Hematopoietic multipotent progenitor cell treated with erythropoietin and hydrocortisone succinate and interleukin-3 and kit ligand, for 4 days (in vitro differentiated cells): Measurements from ENCODE around the gene PLA2G4F.

Experiments
- DNase-seq: peaks from one replicate; pipeline ENCODE4 v3.0.0-alpha.2; 2015

Gene PLA2G4F

DNA sequence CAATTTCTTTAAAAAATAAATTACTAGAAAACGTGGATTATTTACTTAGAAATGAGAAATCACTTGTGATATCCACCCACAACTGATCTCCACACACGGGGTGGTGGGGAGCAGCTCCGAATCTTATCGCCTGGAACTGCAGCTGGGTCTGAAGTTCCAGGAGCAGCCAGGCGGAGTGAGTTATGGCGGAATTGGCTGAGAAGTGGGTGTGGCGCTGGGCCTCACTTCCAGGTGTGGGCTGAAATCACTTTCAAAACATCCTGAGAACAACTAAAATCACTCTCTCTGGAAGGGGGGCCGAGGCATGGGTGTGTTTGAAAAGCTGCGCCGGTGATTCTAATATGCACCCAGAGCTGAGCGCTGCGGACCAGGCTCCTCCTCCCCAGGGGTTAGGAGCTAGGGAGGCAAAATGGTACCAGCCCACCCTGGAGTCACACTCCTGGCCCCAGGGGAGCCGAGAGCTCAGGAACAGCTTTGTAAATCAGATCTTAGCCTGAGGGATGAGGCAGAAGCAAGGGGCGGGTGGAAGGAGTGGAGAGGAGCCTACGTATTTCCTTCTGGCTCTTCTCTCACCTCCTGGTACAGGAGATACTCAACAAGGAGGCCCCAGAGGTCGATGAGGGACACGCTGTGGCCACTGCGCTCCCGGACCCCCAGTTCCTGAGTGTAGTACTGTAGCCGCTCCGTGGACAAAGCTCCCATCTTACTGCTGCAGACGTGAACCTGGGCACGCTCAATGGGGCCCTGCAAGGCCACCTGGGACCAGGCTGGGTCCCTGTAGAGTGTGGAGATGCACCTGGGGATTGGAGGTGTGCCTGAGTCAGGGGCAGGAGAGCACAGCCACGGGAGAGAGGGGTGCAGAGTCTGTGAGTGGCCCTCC, 9.6 kb downstream of the PLA2G4F start:
- DNase-seq: no peak

- DNase-seq: no peak
These were observed 10.6 kb downstream of the PLA2G4F start for GRCh38 chr15:42145546-42146455.

DNA sequence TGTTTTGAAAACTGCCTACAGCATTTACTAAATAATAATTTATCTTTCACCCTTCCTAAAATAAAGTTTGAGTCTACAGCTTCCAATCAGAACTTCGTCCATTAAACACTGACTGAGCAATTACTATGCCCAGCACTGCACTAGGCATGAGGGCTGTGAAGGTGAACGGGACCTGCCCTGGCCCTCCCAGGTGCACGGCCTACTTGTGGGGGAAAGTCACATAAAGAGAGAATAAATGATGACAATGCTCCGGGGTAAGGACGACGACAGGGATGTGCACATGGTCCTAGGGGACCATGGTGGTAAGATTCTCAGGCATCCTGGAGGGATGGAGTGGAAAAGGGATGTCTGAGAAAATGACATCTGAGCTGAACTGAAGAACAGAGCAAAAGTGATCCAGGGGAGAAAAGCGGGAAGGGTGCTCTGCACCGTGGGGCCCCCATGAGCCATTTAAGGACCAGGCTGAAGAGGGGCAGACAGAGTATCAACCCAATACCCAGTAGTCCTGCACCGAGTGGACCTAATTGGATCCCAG, 11.5 kb downstream of the PLA2G4F start:
- DNase-seq: no peak

DNA sequence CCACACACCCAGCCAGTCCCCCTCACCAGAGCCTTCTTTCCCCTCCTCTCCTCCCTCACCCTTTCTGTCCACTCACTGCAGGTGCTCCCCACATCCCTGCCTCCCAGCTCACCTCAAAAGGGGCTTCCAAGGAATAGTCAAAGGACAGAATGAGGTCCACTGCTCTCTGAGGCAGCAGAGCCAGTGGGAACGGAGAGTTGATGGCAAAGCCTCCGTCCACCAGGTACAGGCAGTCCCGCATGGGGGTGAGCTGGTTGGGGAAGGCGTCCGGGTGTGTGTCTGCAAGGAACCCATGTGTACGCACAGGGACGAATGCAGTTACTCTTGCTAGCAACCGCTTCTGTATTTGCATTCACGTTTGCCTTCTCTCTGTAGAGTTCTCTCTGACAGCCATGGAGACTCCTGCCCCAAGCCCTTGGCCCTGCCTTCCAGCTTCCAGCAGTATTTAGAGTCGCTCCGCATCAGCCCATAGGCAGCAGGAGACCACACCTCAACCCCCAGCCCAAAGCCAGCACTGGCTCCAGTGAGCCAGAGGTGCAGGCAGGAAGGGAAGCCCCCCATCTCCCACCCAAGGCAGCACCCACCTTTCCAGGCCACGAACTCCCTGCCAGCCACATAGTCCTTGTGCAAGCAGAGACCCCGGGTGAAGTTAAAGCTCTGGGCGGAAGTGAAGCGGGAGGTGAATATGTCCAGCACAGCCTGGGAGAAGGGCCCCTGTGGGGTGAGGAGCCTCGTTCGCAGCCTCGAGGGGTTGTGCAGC, 12.4 kb downstream of the PLA2G4F start:
- DNase-seq: no peak

DNA sequence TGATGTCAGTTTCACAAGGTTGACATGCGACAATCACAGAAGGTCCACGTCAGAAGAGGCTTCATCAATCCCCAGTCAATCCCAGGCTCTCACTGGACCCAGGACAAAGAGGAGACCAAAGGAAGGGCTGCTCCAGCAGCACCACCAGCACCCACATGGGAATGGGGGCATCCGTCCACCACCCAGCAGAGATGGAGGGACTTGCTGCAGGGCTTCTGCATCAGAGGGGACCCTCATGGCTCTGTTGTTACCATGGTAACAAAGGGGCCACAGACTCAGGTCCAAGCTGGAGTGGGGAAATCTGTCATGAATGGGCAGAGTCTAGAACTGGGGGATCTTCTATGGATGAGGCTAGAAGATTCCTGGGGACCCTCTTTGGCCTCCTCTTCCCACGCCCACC, 13.1 kb downstream of the PLA2G4F start:
- no peak for DNase-seq

- no peak for DNase-seq
These were observed 14.4 kb downstream of the PLA2G4F start for GRCh38 chr15:42141795-42142667.

DNA sequence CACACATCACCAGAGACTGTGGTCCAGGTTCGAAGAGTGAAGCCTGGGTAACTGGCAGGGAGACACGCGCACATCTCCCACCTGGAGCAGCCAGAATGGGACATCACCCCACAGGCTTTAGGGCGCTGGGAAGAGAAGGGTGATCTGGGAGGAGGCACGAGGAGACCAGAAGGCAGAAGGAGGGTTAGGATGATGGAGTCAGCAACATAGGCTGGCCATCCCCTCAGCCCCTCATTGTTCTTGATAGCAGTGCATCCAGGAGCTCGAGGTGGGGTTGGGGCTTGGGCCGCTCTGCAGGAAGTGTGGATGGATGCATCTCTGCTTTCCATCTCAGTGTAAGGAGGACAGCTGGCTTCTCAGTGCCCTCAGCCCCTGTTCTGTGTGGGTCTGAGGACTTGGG, 15.2 kb downstream of the PLA2G4F start:
- no peak for DNase-seq

DNA sequence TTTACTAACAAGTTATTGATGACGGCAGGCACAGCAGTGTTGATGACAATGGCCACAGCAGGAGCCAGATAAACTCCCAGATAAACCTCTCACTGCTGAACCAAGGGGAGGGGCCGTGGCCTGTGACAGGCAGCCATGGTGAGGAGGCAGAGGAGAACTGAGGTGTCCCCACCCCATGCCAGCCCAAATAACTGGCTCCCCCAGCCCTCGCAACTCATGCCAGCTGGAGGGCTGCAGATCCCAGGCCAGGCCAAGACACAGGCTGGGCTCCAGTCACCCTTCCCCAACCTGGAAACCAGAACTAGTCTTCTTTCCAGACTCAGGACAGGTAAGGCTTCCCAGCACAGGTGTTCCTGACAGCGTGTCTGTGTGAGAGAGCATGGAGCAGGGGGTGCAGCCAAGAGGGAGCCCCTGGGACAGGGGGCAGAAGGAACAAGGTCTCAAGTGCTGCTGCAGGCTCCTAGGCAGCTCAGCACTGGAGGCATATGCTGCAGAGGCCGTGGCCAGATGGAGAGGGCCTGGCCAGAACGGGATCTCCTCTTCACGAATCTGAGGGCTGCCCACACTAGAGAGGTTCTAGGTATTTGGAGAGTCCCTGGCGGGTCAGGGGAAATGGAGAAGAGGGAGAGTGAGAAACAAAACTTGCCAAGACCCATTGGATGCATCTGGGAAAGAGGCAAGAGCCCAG, 15.9 kb downstream of the PLA2G4F start:
- no peak for DNase-seq

- peak; percentile 59 for DNase-seq
These were observed 16.8 kb downstream of the PLA2G4F start for GRCh38 chr15:42139596-42139995.

DNA sequence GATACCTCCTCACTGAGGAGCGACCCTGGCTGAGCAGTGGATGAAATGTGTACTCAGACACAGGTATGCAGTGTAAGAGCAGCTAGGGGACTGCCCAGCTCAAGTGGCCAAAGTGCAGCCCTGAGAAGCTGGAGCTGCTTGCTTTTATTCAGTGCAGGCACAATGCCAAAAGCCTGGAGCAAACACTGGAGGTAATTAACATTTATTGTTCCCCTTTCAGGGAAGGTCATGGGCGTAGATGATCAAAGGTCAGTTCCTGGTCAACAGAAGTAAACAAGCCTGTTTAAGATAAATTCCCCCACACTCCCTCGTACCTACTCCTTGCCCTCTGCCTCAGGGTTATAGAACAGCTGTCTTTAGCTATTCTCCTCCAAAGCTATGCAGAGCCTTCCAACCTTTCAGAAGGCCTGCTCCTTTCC, 17.5 kb downstream of the PLA2G4F start:
- no peak for DNase-seq

GRCh38 chr15:42138411-42138810, 18.0 kb downstream of the PLA2G4F start:
- no peak for DNase-seq

DNA sequence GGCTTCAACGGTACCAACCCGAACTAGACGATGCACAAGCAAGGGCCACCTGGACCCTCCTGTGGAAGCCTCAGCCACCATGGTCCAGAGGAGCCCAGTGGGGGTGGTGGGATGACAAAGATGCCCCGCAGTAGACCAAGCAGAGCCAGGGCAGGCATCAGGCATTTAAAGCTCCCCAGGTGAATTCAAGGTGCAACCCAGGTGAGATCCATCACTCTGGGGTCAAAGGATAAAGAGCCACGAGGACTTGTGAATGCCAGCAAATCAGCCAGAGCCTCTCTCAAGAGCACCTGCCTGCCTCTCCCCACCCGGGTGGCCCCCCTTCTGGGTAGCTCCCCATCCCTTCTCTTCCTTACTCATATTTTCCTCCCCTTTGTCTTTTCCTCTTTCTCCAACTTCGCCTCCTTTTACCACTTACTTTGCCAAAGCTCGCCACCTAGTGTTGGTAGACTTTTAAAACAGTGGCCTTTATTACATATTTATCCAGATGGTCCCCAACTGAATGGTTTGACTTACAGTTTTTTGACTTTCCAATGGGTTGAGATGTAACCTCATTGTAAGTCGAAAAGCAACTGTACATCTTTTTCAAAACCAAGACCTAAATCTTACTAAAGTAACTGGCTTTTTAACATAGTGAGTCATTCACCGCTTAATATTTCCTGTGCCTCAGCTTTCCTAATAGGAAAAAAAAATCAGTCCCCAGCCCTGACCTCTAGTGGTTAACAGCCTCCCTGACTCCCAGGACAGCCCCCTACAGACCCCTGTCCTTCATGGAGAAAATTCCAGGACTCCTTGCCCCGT, 18.8 kb downstream of the PLA2G4F start:
- DNase-seq: peak; percentile 81

GRCh38 chr15:42136513-42136912, 19.9 kb downstream of the PLA2G4F start:
- DNase-seq: no peak

GRCh38 chr15:42135351-42135750, 21.1 kb downstream of the PLA2G4F start:
- DNase-seq: no peak

- DNase-seq: no peak
These were observed 21.7 kb downstream of the PLA2G4F start for GRCh38 chr15:42134617-42135245.

DNA sequence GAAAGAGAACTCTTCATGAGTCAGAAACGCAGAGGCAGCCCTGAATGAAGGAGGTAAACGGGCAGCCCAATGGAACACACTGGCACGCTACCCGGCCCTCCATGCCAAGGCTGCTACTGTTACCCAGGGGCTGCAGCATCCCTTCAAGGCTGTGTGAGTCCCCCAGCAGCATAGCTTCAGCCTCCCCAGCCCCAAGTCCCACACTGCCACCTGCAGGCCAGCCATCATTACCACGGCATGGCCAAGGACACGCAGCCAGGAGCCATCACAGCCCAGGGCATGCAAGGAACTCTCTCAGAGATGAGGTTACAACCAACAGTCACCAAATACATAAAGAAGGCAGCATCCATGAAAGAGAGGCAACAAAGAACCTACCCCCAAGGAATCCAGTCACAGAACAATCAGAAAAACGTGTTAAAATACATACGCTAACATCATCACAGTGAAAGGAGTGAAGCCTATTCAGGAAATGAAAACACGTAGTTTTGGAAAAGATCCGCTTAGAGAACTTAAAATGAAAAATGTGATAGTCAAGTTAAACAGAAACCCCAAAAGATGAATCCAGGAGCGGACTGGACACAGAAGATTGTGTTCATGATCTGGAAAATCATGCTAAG, 22.4 kb downstream of the PLA2G4F start:
- DNase-seq: peak; percentile 86

DNA sequence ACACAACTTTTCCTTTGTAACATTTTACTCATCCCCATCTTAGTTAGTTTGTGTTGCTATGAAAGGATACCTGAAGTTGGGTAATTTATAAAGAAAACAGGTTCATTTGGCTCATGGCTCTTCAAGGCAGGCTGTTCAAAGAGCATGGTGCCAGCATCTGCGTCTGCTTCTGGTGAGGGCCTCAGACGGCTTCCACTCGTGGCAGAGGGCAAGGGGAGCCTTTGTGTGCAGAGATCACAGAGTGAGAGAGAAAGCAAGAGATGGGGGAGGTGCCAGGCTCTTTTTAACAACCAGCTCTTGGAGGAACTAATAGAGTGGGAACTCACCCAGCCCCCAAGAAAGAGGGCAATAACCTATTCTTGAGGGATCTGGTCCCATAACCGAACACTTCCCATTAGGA, 23.1 kb downstream of the PLA2G4F start:
- DNase-seq: no peak

DNA sequence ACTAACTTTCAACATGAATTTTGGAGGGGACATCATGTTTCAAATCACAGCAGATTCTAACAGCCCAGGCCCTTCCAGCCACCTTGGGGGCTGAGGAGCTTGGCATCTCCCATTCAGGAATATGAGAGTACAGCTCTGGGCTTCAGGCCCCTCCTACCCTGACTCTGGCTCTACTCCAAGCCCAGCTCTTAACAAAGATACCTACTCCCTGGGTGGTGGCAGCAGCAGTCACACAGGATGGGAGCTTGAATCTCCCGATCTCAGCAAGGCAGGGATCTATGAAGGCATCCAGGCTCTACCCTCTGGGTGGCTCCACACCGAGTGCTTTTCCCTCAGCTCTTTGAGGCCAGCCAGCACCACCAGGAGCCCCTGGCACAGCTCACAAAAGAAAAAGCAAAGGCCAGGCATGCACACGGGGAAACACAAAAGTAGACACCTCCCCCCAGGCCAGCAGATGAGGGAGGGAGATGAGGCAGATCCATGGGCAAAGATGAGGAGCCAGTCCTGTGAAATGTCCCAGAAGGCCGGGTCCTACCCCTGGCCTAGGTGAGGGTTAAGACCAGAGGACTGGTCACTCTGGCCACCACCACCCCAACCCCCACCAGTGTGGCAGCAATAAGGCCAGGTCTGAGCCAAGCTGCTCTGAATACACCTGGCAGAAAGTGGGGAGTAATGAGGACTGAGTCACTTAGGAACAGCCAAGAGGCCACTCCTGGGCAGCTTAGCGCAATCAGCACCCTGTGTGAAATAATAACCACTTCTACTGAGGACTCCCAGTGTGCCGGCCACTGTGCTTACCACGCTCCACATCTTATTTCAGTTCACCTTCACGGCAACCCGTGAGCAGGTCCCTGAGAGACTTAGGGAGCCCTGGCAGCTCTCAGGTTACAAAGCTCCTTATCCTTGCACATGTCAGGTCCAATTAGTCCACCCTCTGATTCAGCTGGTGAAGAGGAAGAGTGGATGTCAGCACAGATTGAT, 24.3 kb downstream of the PLA2G4F start:
- DNase-seq: no peak
